ENCODE measurements around the gene ISCU. TPM values are rescaled to one million over a fixed set of nuclear protein-coding genes. Genes with fewer than 3 reads are reported as not detected.

The ISCU gene
- total RNA-seq, 1 donor from 2014 or later: 136 TPM

DNA sequence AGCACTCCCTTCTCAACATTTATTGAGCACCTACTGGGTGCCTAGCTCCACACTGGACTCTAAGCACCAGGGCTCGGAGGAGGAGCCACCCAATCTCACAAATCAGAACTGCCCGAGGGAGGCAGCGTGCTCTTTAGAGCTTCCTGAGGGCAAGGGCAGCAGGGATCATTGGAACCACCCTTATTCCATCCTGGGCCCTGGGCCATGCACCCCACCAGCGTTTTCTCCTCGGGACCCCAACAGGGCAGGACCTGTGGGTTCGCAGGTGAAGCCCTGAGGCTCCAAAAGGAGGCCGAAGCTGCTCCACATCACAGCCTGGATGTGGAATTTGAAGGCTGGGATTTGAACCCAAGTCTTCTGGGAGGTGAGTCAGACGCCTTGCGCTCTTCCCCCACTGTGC is 20.1 kb downstream of the ISCU start:
- Histone ChIP-seq H3K4me3 (no peak overlapping the region), H3K36me3 (no peaks in the 10 kb centered on the region), H3K4me1 (no peaks in the 10 kb centered on the region), H3K27me3 (no peaks in the 10 kb centered on the region), H3K27ac (no peak overlapping the region), H3K9me3 (no peaks in the 10 kb centered on the region)
- TF ChIP-seq, protein P1, sequence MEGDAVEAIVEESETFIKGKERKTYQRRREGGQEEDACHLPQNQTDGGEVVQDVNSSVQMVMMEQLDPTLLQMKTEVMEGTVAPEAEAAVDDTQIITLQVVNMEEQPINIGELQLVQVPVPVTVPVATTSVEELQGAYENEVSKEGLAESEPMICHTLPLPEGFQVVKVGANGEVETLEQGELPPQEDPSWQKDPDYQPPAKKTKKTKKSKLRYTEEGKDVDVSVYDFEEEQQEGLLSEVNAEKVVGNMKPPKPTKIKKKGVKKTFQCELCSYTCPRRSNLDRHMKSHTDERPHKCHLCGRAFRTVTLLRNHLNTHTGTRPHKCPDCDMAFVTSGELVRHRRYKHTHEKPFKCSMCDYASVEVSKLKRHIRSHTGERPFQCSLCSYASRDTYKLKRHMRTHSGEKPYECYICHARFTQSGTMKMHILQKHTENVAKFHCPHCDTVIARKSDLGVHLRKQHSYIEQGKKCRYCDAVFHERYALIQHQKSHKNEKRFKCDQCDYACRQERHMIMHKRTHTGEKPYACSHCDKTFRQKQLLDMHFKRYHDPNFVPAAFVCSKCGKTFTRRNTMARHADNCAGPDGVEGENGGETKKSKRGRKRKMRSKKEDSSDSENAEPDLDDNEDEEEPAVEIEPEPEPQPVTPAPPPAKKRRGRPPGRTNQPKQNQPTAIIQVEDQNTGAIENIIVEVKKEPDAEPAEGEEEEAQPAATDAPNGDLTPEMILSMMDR (IDR thresholded peaks at IDR 0.05): no peak
- intact Hi-C loops (cut with DNase I): no loop called here
- DNase-seq (ENCODE audit: low spot score in 2 of 2): no peak

DNA sequence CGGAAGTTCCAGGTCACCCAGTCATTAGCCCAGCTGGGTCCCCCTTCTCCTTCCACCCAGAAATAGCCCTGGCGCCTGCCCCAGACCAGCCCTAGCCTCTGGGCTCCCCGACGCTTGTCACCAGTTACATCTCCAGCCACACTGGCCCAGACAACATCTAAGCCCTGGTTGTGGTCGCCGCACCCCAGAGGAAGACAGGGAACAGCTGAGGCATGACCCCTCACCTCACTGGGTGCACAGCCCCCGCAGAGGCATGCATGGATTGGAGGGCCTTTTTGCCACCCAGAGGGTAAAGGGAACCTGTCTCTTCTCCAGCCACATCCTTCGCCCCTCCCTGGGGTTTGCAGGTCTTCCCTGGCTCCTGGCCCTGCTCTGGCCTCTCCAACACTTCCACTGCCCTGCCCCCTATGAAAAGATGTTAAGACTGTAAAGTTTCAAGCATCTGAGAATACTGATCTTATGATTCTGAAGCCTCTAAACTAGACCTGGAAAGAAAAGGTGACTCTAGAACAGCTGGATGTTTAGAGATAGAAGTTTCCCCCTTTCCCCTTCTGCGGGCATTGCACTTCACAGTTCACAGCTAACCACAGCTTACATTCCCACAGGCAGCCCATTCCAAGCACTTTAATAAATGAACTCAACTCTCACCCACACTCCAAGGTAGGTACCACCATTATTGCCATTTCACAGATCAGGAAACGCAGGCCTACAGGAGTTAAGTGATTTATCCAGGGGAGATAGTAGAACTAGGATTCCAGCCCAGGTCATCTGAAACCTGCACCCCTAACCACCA is 20.8 kb downstream of the ISCU start:
- no peaks in the 10 kb centered on the region for H3K36me3 ChIP-seq
- intact Hi-C loops (cut with DNase I): no loop called here
- no peaks in the 10 kb centered on the region for H3K9me3 ChIP-seq
- H3K27me3 ChIP-seq: no peaks in the 10 kb centered on the region
- no peak for DNase-seq (ENCODE audit: low spot score in 2 of 2)
- no peaks in the 10 kb centered on the region for H3K4me1 ChIP-seq
- H3K27ac ChIP-seq: no peak overlapping the region
- no peak overlapping the region for H3K4me3 ChIP-seq
- TF ChIP-seq, protein P1 (IDR thresholded peaks at IDR 0.05): no peak

DNA sequence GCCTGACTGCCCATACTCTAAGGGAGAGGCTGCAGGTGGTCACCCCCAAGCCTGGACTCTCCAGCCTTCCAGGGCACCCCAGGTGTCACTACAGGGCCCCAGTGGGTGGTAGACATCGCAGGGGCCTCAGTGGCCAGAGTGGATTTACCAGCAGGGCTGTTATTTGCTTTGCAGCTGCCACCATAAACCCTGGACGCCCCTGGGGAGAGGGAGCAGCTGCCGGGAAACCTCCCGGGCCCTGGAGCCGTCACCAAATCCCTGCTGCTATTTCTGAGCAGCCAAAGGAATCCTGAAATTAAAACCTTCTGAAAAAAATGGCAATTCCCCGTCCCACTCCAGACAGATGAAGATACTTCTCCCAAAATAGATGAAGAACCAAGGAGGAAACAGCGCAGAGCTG is 21.6 kb downstream of the ISCU start:
- no peak for DNase-seq (ENCODE audit: low spot score in 2 of 2)
- TF ChIP-seq, protein P1 (IDR thresholded peaks at IDR 0.05): no peak
- H3K36me3 ChIP-seq: no peaks in the 10 kb centered on the region
- no peaks in the 10 kb centered on the region for H3K4me1 ChIP-seq
- H3K27ac ChIP-seq: no peak overlapping the region
- H3K9me3 ChIP-seq: no peaks in the 10 kb centered on the region
- H3K27me3 ChIP-seq: no peaks in the 10 kb centered on the region
- intact Hi-C loops (cut with DNase I): no loop called here
- H3K4me3 ChIP-seq: no peak overlapping the region

DNA sequence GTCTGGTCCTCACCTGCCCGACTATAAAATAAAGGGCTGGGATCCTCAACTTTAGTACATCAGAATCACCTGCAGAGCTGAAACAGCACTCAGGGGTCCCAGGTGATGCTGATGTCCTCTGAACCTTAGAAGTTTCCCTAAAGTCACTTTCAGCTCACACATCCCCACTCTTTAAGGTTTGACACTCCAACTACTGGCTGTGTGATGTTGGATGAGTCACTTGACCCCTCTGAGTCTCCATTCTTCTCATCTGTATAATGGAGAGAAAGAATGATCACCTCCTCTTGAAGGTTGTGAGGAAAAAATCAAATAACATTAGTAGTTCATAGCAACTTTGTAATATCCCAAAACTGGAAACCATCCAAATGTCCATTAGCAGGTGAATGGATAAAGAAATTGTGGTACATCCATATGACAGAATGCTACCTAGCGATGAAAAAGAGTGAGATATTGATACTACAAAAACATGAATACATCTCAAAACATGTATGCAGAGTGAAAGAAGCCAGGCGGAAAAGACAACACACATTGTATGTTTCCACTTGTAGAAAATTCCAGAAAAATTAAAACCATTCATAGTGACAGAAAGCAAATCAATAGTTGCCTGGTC is 22.2 kb downstream of the ISCU start:
- H3K4me3 ChIP-seq: no peak overlapping the region
- H3K36me3 ChIP-seq: no peaks in the 10 kb centered on the region
- intact Hi-C loops (cut with DNase I): no loop called here

DNA sequence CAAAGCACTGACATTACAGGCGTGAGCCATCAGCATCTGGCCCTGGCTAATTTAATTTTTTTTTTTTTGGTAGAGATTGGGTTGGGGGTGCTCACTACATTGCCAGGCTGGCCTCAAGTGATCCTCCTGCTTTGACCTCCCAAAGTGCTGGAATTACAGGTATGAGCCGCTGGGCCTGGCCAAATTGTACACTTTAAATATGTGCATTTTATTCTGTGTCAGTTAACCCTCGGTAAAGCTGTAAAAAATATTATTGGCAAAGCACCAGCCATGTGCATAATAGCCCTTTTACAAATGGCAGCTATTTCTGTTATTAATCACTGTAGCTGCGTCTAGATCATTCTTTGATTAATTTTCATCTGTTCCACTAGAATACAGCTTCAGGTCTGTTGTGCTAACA is 23.5 kb downstream of the ISCU start:
- no peaks in the 10 kb centered on the region for H3K27me3 ChIP-seq
- H3K9me3 ChIP-seq: no peaks in the 10 kb centered on the region
- intact Hi-C loops (cut with DNase I): no loop called here
- no peak overlapping the region for H3K27ac ChIP-seq
- no peak overlapping the region for H3K4me3 ChIP-seq
- DNase-seq (ENCODE audit: low spot score in 2 of 2): no peak
- H3K36me3 ChIP-seq: no peaks in the 10 kb centered on the region
- no peaks in the 10 kb centered on the region for H3K4me1 ChIP-seq
- TF ChIP-seq, protein P1 (IDR thresholded peaks at IDR 0.05): no peak

More for the DNA sequence above, 22.2 kb downstream of the ISCU start:
- H3K4me1 ChIP-seq: no peaks in the 10 kb centered on the region
- no peak overlapping the region for H3K27ac ChIP-seq
- TF ChIP-seq, protein P1 (IDR thresholded peaks at IDR 0.05): no peak
- H3K9me3 ChIP-seq: no peaks in the 10 kb centered on the region
- no peaks in the 10 kb centered on the region for H3K27me3 ChIP-seq
- DNase-seq (ENCODE audit: low spot score in 2 of 2): no peak
